Body of pancreas (tissue), 4 donors: ENCODE data around the gene BCL2.

Experiments used
- POLR2A ChIP-seq, 3 donors: fragments of 450-650 bp; IDR thresholded peaks; one replicate each; pipeline ENCODE4 v1.6.1; 2016; ENCODE audit warnings: antibody characterized with exemption in 3 of 3, mild to moderate bottlenecking in 2 of 3
- TF ChIP-seq, protein P1 (sequence below), 7 experiments: fragments of 450-650 bp in 4 of 7; fragments of 200-600 bp in 3 of 7; sonication (generic) in 3 of 7; IDR thresholded peaks; one replicate each; pipeline ENCODE4 v1.5.1; 2016 to 2019; ENCODE audit warnings: antibody characterized with exemption in 7 of 7

GRCh38 chr18:63192885-63193349 is 126.7 kb downstream of the BCL2 start:
- TF ChIP-seq, protein P1, sequence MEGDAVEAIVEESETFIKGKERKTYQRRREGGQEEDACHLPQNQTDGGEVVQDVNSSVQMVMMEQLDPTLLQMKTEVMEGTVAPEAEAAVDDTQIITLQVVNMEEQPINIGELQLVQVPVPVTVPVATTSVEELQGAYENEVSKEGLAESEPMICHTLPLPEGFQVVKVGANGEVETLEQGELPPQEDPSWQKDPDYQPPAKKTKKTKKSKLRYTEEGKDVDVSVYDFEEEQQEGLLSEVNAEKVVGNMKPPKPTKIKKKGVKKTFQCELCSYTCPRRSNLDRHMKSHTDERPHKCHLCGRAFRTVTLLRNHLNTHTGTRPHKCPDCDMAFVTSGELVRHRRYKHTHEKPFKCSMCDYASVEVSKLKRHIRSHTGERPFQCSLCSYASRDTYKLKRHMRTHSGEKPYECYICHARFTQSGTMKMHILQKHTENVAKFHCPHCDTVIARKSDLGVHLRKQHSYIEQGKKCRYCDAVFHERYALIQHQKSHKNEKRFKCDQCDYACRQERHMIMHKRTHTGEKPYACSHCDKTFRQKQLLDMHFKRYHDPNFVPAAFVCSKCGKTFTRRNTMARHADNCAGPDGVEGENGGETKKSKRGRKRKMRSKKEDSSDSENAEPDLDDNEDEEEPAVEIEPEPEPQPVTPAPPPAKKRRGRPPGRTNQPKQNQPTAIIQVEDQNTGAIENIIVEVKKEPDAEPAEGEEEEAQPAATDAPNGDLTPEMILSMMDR (IDR thresholded peaks at IDR 0.05): no peak
- no peak for TF ChIP-seq POLR2A (IDR thresholded peaks at IDR 0.05)
